Measurements from ENCODE around the gene TVP23C. TPM values are rescaled to one million over a fixed set of nuclear protein-coding genes. Genes with fewer than 3 reads are reported as not detected.

The TVP23C gene
- total and polyA plus RNA-seq, 9 of the 15 experiments (the other 6 are each of a cell fraction or from before 2014, with no cell fraction given): 5.7 to 16.8 (median 8.2) TPM

- TF ChIP-seq, protein P1, sequence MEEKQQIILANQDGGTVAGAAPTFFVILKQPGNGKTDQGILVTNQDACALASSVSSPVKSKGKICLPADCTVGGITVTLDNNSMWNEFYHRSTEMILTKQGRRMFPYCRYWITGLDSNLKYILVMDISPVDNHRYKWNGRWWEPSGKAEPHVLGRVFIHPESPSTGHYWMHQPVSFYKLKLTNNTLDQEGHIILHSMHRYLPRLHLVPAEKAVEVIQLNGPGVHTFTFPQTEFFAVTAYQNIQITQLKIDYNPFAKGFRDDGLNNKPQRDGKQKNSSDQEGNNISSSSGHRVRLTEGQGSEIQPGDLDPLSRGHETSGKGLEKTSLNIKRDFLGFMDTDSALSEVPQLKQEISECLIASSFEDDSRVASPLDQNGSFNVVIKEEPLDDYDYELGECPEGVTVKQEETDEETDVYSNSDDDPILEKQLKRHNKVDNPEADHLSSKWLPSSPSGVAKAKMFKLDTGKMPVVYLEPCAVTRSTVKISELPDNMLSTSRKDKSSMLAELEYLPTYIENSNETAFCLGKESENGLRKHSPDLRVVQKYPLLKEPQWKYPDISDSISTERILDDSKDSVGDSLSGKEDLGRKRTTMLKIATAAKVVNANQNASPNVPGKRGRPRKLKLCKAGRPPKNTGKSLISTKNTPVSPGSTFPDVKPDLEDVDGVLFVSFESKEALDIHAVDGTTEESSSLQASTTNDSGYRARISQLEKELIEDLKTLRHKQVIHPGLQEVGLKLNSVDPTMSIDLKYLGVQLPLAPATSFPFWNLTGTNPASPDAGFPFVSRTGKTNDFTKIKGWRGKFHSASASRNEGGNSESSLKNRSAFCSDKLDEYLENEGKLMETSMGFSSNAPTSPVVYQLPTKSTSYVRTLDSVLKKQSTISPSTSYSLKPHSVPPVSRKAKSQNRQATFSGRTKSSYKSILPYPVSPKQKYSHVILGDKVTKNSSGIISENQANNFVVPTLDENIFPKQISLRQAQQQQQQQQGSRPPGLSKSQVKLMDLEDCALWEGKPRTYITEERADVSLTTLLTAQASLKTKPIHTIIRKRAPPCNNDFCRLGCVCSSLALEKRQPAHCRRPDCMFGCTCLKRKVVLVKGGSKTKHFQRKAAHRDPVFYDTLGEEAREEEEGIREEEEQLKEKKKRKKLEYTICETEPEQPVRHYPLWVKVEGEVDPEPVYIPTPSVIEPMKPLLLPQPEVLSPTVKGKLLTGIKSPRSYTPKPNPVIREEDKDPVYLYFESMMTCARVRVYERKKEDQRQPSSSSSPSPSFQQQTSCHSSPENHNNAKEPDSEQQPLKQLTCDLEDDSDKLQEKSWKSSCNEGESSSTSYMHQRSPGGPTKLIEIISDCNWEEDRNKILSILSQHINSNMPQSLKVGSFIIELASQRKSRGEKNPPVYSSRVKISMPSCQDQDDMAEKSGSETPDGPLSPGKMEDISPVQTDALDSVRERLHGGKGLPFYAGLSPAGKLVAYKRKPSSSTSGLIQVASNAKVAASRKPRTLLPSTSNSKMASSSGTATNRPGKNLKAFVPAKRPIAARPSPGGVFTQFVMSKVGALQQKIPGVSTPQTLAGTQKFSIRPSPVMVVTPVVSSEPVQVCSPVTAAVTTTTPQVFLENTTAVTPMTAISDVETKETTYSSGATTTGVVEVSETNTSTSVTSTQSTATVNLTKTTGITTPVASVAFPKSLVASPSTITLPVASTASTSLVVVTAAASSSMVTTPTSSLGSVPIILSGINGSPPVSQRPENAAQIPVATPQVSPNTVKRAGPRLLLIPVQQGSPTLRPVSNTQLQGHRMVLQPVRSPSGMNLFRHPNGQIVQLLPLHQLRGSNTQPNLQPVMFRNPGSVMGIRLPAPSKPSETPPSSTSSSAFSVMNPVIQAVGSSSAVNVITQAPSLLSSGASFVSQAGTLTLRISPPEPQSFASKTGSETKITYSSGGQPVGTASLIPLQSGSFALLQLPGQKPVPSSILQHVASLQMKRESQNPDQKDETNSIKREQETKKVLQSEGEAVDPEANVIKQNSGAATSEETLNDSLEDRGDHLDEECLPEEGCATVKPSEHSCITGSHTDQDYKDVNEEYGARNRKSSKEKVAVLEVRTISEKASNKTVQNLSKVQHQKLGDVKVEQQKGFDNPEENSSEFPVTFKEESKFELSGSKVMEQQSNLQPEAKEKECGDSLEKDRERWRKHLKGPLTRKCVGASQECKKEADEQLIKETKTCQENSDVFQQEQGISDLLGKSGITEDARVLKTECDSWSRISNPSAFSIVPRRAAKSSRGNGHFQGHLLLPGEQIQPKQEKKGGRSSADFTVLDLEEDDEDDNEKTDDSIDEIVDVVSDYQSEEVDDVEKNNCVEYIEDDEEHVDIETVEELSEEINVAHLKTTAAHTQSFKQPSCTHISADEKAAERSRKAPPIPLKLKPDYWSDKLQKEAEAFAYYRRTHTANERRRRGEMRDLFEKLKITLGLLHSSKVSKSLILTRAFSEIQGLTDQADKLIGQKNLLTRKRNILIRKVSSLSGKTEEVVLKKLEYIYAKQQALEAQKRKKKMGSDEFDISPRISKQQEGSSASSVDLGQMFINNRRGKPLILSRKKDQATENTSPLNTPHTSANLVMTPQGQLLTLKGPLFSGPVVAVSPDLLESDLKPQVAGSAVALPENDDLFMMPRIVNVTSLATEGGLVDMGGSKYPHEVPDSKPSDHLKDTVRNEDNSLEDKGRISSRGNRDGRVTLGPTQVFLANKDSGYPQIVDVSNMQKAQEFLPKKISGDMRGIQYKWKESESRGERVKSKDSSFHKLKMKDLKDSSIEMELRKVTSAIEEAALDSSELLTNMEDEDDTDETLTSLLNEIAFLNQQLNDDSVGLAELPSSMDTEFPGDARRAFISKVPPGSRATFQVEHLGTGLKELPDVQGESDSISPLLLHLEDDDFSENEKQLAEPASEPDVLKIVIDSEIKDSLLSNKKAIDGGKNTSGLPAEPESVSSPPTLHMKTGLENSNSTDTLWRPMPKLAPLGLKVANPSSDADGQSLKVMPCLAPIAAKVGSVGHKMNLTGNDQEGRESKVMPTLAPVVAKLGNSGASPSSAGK (IDR thresholded peaks at IDR 0.05): peak; percentile 46
- TF ChIP-seq NCOA1 (IDR thresholded peaks at IDR 0.05; ENCODE audit: low read depth) (peak; percentile 45; the same call in 1 of the 2 replicates), ZNF695 (CRISPR knock-in tag; IDR thresholded peaks at IDR 0.05) (no peak), ZBTB7A (IDR thresholded peaks at IDR 0.05; ENCODE audit: borderline replicate concordance, control insufficient read depth, low read depth, low read length) (no peak; the same call in 1 of the 2 replicates), ZNF507 (tag; conservative IDR thresholded peaks at IDR 0.05) (no peak), BCL6 (CRISPR knock-in tag; IDR thresholded peaks at IDR 0.05) (no peak), ZBTB12 (CRISPR knock-in tag; IDR thresholded peaks at IDR 0.05) (no peak)
- TF ChIP-seq, protein P2, sequence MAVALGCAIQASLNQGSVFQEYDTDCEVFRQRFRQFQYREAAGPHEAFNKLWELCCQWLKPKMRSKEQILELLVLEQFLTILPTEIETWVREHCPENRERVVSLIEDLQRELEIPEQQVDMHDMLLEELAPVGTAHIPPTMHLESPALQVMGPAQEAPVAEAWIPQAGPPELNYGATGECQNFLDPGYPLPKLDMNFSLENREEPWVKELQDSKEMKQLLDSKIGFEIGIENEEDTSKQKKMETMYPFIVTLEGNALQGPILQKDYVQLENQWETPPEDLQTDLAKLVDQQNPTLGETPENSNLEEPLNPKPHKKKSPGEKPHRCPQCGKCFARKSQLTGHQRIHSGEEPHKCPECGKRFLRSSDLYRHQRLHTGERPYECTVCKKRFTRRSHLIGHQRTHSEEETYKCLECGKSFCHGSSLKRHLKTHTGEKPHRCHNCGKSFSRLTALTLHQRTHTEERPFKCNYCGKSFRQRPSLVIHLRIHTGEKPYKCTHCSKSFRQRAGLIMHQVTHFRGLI (CRISPR knock-in tag; IDR thresholded peaks at IDR 0.05): no peak
- TF ChIP-seq, protein P3, sequence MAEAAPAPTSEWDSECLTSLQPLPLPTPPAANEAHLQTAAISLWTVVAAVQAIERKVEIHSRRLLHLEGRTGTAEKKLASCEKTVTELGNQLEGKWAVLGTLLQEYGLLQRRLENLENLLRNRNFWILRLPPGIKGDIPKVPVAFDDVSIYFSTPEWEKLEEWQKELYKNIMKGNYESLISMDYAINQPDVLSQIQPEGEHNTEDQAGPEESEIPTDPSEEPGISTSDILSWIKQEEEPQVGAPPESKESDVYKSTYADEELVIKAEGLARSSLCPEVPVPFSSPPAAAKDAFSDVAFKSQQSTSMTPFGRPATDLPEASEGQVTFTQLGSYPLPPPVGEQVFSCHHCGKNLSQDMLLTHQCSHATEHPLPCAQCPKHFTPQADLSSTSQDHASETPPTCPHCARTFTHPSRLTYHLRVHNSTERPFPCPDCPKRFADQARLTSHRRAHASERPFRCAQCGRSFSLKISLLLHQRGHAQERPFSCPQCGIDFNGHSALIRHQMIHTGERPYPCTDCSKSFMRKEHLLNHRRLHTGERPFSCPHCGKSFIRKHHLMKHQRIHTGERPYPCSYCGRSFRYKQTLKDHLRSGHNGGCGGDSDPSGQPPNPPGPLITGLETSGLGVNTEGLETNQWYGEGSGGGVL (CRISPR knock-in tag; IDR thresholded peaks at IDR 0.05): no peak
Measured at GRCh38 chr17:15490634-15491261, 72.5 kb downstream of the TVP23C start (continued).

Measured in K562 (cell line).